MG63 (cell line): Measurements from ENCODE around the gene KLRF1. TPM values are rescaled to one million over a fixed set of nuclear protein-coding genes. Genes with fewer than 3 reads are reported as not detected.

ENCODE experiments used
- DNase-seq: peaks from one replicate; pipeline ENCODE4 v3.0.0-alpha.2; 2020
- H3K27me3 ChIP-seq: fragments of 250-450 bp; sonication (Bioruptor Pico); 2 replicates; pipeline ENCODE4 v1.5.1; 2020; ENCODE audit warnings: mild to moderate bottlenecking, moderate library complexity
- H3K36me3 ChIP-seq: fragments of 250-450 bp; sonication (Bioruptor Pico); 2 replicates; pipeline ENCODE4 v1.5.1; 2020; ENCODE audit warnings: mild to moderate bottlenecking, moderate library complexity
- H3K4me3 ChIP-seq: fragments of 250-450 bp; sonication (Bioruptor Pico); 2 replicates; pipeline ENCODE4 v1.5.1; 2020; ENCODE audit warnings: mild to moderate bottlenecking, moderate library complexity
- H3K9me3 ChIP-seq: fragments of 250-450 bp; sonication (Bioruptor Pico); 2 replicates; pipeline ENCODE4 v1.5.1; 2020; ENCODE audit warnings: mild to moderate bottlenecking, moderate library complexity
- total RNA-seq: library from RNA; depleted of rRNA; stranded (reverse); fragments of >200 nt; shearing (Covaris generic); gene quantifications from 2 replicates; pipeline ENCODE4 v1.2.3, GENCODE V29; 2014; ENCODE audit warnings: low replicate concordance; rRNA removed

KLRF1 gene
- total RNA-seq, 1 experiment from 2014 or later = 1.8 TPM

DNA sequence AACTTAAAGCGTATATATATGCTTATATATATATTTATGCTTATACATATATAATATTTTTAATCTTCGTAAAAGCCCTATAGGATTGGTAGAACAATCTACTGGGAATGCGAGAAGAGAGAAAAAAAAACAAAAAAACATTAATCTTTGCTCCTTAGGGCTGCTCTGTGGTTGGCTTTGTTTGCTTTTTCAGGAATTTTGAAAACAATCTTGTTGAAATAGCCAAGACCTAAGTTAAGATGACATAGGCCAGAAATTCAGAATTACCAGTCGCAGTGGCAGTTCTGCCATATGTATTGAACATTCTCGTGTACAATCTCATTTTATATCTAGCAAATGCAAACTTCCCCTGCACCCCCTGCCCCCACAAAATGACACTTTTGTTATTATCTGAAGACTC, 54.7 kb downstream of the KLRF1 start:
- Histone ChIP-seq H3K36me3 (no peaks in the 10 kb centered on the region), H3K27me3 (no peaks in the 10 kb centered on the region), H3K9me3 (no peaks in the 10 kb centered on the region), H3K4me3 (no peak overlapping the region)
- no peak for DNase-seq

DNA sequence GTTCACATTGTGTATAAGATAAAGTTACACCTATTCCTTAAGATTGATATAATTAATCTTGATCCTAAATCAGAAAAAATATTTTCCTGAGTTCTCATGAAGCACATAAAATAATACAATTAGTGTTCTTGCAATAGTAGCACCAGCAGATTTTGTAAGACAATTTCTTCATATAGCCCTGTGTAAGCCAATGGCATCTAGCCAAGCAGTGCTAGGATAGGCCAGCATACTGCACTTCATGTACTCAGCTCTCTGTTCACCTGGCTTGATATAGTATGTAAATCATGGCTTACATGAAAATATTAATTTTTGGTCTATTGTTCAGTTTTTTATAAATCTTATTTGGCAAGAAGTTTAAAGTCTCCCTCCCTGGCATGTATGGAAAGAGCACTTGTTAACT, 55.9 kb downstream of the KLRF1 start:
- Histone ChIP-seq H3K4me3 (no peak overlapping the region), H3K36me3 (no peaks in the 10 kb centered on the region), H3K27me3 (no peaks in the 10 kb centered on the region), H3K9me3 (no peaks in the 10 kb centered on the region)
- DNase-seq = no peak

DNA sequence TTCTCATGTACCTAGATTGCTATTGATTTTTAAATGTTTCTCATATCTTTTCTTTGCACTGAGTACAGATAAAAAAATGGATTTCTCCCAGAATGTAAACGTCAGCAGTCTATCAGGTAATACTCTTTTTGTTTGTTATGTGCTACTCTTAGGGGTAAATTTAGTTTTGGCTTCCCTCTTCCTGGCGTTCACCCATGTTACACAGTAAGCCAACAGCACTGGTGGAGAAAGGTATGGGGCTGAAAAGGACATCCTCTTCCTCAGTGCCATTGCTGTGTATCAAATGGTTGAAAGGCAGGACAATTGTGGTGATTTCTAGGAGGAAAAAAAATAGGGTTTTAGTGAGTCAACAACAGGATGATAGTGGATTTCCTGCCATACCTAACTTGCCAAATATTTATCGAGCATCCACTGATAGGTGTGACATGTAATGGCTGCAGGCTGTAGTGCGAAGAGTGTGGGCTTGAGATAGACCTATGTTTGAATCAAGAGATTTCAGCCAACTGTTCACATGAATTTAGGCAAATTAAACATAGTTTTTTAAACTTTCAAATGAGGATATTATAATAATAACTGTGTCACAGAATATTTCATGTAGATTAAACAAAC, 61.5 kb downstream of the KLRF1 start:
- no peak for DNase-seq
- Histone ChIP-seq H3K9me3 (no peaks in the 10 kb centered on the region), H3K36me3 (no peaks in the 10 kb centered on the region), H3K4me3 (no peak overlapping the region), H3K27me3 (no peaks in the 10 kb centered on the region)

Other genes starting within 250 kb of the KLRF1 start
- gene KLRB1, start 219.6 kb upstream of the KLRF1 start, total RNA-seq = not detected in 2 replicates
- gene CLEC2D, start 157.8 kb upstream of the KLRF1 start, total RNA-seq = 0.23 and 3.5 TPM in 2 replicates
- not detected in 2 replicates for gene CLECL1, start 94.4 kb upstream of the KLRF1 start, total RNA-seq
- not detected in 2 replicates for gene CD69, start 66.6 kb upstream of the KLRF1 start, total RNA-seq
- 14.3 and 27.2 TPM in 2 replicates for gene CLEC2B, start 41.9 kb downstream of the KLRF1 start, total RNA-seq
- not detected in 2 replicates for gene KLRF2, start 54.0 kb downstream of the KLRF1 start, total RNA-seq
- not detected in 2 replicates for gene CLEC2A, start 104.9 kb downstream of the KLRF1 start, total RNA-seq
- gene CLEC12A, start 143.9 kb downstream of the KLRF1 start, total RNA-seq = not detected in 2 replicates
- not detected in 2 replicates for gene CLEC1B, start 171.6 kb downstream of the KLRF1 start, total RNA-seq
- not detected in 2 replicates for gene CLEC12B, start 183.1 kb downstream of the KLRF1 start, total RNA-seq
- gene CLEC9A, start 203.2 kb downstream of the KLRF1 start, total RNA-seq = not detected in 2 replicates